Measurements from ENCODE around the gene ATP5PD. TPM values are rescaled to one million over a fixed set of nuclear protein-coding genes. Genes with fewer than 3 reads are reported as not detected.

The ATP5PD gene
- total RNA-seq, 1 donor from 2014 or later, result 239 TPM

DNA sequence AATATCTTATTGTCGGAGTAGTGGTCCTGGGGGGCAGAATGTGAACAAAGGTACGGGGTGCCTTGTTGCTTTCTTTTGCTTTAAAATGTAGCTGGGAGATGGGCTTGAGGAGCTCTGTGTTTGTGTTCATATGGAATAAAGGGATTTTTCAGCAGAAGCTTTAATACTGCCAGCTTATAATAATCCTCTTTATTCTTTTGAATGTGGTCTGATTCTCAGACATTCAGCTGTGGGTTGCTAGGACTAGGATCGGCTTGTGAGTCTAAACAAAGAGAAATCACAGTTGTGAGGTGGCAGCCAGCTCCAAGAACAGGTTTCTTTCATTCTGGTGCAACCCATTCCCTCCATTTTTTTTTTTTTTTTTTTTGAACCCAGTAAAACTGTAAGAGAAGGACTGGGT lies 27.1 kb downstream of the ATP5PD start:
- Histone ChIP-seq H4K20me1 (ENCODE audit: insufficient read depth, low read length) (no peaks in the 10 kb centered on the region), H3K27me3 (ENCODE audit: insufficient read depth, low read length) (no peaks in the 10 kb centered on the region)

GRCh38 chr17:75019146-75019545 lies 27.6 kb downstream of the ATP5PD start:
- Histone ChIP-seq H3K4me1 (ENCODE audit: insufficient read depth, low read length) (no peaks in the 10 kb centered on the region), H3K9me3 (ENCODE audit: insufficient read depth, low read depth, low read length) (no peaks in the 10 kb centered on the region), H4K20me1 (ENCODE audit: insufficient read depth, low read length) (no peaks in the 10 kb centered on the region), H3K9ac (ENCODE audit: low read length) (no peak overlapping the region), H3K4me2 (ENCODE audit: low read length) (no peak overlapping the region), H3K27me3 (ENCODE audit: insufficient read depth, low read length) (no peaks in the 10 kb centered on the region), H3K27ac (ENCODE audit: low read depth, low read length) (no peak overlapping the region), H3K79me2 (ENCODE audit: insufficient read depth, low read length) (peaks cover 14% of the 10 kb centered on the region), H3K36me3 (ENCODE audit: insufficient read depth, low read length) (peaks cover 20% of the 10 kb centered on the region), H2AFZ (ENCODE audit: low read depth, low read length) (no peak overlapping the region), H3K4me3 (ENCODE audit: insufficient read depth, low read depth, low read length) (no peak overlapping the region)
- FAIRE-seq, result no peak
- H3K9me3 Mint-ChIP-seq (ENCODE audit: unreplicated experiment), result no peaks in the 10 kb centered on the region
- no peak for DNase-seq (ENCODE audit: low read depth)
- no peaks in the 10 kb centered on the region for H3K4me1 Mint-ChIP-seq (ENCODE audit: low read depth, unreplicated experiment)
- H3K4me3 Mint-ChIP-seq (ENCODE audit: unreplicated experiment), result no peak overlapping the region
- H3K27ac Mint-ChIP-seq (ENCODE audit: unreplicated experiment), result no peak overlapping the region
- no peaks in the 10 kb centered on the region for H3K27me3 Mint-ChIP-seq (ENCODE audit: low read depth, unreplicated experiment)
- H3K36me3 Mint-ChIP-seq (ENCODE audit: low read depth, unreplicated experiment), result peaks cover 9% of the 10 kb centered on the region
- TF ChIP-seq, protein P1, sequence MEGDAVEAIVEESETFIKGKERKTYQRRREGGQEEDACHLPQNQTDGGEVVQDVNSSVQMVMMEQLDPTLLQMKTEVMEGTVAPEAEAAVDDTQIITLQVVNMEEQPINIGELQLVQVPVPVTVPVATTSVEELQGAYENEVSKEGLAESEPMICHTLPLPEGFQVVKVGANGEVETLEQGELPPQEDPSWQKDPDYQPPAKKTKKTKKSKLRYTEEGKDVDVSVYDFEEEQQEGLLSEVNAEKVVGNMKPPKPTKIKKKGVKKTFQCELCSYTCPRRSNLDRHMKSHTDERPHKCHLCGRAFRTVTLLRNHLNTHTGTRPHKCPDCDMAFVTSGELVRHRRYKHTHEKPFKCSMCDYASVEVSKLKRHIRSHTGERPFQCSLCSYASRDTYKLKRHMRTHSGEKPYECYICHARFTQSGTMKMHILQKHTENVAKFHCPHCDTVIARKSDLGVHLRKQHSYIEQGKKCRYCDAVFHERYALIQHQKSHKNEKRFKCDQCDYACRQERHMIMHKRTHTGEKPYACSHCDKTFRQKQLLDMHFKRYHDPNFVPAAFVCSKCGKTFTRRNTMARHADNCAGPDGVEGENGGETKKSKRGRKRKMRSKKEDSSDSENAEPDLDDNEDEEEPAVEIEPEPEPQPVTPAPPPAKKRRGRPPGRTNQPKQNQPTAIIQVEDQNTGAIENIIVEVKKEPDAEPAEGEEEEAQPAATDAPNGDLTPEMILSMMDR (IDR thresholded peaks at IDR 0.05; ENCODE audit: insufficient read depth, low read depth, low read length), result no peak
- no peak for TF ChIP-seq EZH2 (IDR thresholded peaks at IDR 0.05; ENCODE audit: insufficient read depth, low read length)

More for the DNA sequence above, 27.1 kb downstream of the ATP5PD start:
- DNase-seq (ENCODE audit: low read depth) (no peak), FAIRE-seq (no peak)
- Mint-ChIP-seq H3K27ac (ENCODE audit: unreplicated experiment) (no peak overlapping the region), H3K4me3 (ENCODE audit: unreplicated experiment) (no peak overlapping the region), H3K27me3 (ENCODE audit: low read depth, unreplicated experiment) (no peaks in the 10 kb centered on the region), H3K9me3 (ENCODE audit: unreplicated experiment) (no peaks in the 10 kb centered on the region), H3K36me3 (ENCODE audit: low read depth, unreplicated experiment) (peaks cover 11% of the 10 kb centered on the region), H3K4me1 (ENCODE audit: low read depth, unreplicated experiment) (no peaks in the 10 kb centered on the region)
- Histone ChIP-seq H3K4me2 (ENCODE audit: low read length) (no peak overlapping the region), H3K4me3 (ENCODE audit: insufficient read depth, low read depth, low read length) (no peak overlapping the region), H2AFZ (ENCODE audit: low read depth, low read length) (no peak overlapping the region), H3K27ac (ENCODE audit: low read depth, low read length) (no peak overlapping the region), H3K36me3 (ENCODE audit: insufficient read depth, low read length) (peaks cover 20% of the 10 kb centered on the region), H3K9ac (ENCODE audit: low read length) (no peak overlapping the region), H3K79me2 (ENCODE audit: insufficient read depth, low read length) (peaks cover 10% of the 10 kb centered on the region), H3K4me1 (ENCODE audit: insufficient read depth, low read length) (no peaks in the 10 kb centered on the region), H3K9me3 (ENCODE audit: insufficient read depth, low read depth, low read length) (no peaks in the 10 kb centered on the region)
- no peak for TF ChIP-seq EZH2 (IDR thresholded peaks at IDR 0.05; ENCODE audit: insufficient read depth, low read length)
- TF ChIP-seq, protein P1 (IDR thresholded peaks at IDR 0.05; ENCODE audit: insufficient read depth, low read depth, low read length), result no peak

GRCh38 chr17:75013092-75013559 lies 33.6 kb downstream of the ATP5PD start:
- Histone ChIP-seq H3K9ac (ENCODE audit: low read length) (peak overlapping the region; percentile 89), H3K27me3 (ENCODE audit: insufficient read depth, low read length) (no peaks in the 10 kb centered on the region), H2AFZ (ENCODE audit: low read depth, low read length) (peak overlapping the region; percentile 72), H3K9me3 (ENCODE audit: insufficient read depth, low read depth, low read length) (no peaks in the 10 kb centered on the region), H3K27ac (ENCODE audit: low read depth, low read length) (peak overlapping the region; percentile 77), H3K79me2 (ENCODE audit: insufficient read depth, low read length) (peaks cover 23% of the 10 kb centered on the region), H3K36me3 (ENCODE audit: insufficient read depth, low read length) (no peaks in the 10 kb centered on the region), H4K20me1 (ENCODE audit: insufficient read depth, low read length) (no peaks in the 10 kb centered on the region), H3K4me3 (ENCODE audit: insufficient read depth, low read depth, low read length) (peak overlapping the region; percentile 86), H3K4me2 (ENCODE audit: low read length) (peak overlapping the region; percentile 86), H3K4me1 (ENCODE audit: insufficient read depth, low read length) (peaks cover 14% of the 10 kb centered on the region)
- Mint-ChIP-seq H3K4me3 (ENCODE audit: unreplicated experiment) (peak overlapping the region; percentile 77), H3K4me1 (ENCODE audit: low read depth, unreplicated experiment) (peaks cover 10% of the 10 kb centered on the region), H3K9me3 (ENCODE audit: unreplicated experiment) (no peaks in the 10 kb centered on the region), H3K27me3 (ENCODE audit: low read depth, unreplicated experiment) (no peaks in the 10 kb centered on the region), H3K36me3 (ENCODE audit: low read depth, unreplicated experiment) (peaks cover 4% of the 10 kb centered on the region), H3K27ac (ENCODE audit: unreplicated experiment) (peak overlapping the region; percentile 92)
- DNase-seq (ENCODE audit: low read depth) (no peak), FAIRE-seq (no peak)
- TF ChIP-seq, protein P1 (IDR thresholded peaks at IDR 0.05; ENCODE audit: insufficient read depth, low read depth, low read length), result no peak
- TF ChIP-seq EZH2 (IDR thresholded peaks at IDR 0.05; ENCODE audit: insufficient read depth, low read length), result no peak

Data from astrocyte (in vitro differentiated cells and primary cell).